ENCODE measurements around the gene MAN1B1. TPM values are rescaled to one million over a fixed set of nuclear protein-coding genes. Genes with fewer than 3 reads are reported as not detected.
A peak's percentile ranks its signal among the peaks of the same experiment; 100 is the strongest.
"Not testable (repeated sequence)": the region's sequence is repeated elsewhere in the genome, so short reads cannot be mapped to it uniquely, and the experiment has no call there.

Gene MAN1B1
- total RNA-seq, 1 donor from 2014 or later: 57.8 TPM

DNA sequence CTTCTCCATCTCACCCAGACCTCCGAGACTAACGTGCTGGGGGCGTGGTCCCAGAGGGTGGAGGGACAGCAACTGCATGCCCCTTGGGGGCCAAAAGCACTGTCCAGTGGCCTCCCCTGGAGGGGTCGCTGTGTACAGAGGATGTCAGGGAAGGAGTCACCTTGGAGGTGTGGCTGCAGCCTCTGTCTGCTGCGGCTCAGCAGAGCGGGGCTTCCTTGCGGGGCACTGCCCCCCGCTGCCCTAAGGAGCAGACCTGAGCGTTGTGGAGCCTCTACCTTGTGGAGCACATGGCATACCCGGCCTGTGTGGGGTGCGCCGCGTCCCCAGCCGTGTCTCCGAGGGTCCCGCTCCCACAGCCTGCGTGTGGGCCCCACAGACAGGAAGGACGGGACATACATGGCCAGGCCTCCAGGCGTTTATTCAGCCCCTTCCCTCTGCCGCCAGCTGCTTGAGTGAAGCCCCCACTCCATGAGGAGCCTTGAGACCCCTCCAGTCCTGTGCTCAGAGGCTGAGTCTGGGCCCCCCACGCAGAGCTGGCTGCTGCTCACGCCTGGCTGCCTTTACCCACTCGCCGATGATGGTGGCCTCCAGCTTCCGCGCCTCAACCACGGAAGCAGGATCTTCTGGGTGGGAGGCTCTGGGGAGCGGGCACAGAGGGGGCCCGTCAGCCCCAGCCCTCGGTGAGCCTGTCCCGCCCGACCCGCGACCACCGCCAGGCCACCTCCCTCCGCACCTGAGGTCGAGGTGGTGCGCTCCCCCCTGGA is 23.5 kb downstream of the MAN1B1 start:
- DNase-seq (ENCODE audit: low spot score): no peak

DNA sequence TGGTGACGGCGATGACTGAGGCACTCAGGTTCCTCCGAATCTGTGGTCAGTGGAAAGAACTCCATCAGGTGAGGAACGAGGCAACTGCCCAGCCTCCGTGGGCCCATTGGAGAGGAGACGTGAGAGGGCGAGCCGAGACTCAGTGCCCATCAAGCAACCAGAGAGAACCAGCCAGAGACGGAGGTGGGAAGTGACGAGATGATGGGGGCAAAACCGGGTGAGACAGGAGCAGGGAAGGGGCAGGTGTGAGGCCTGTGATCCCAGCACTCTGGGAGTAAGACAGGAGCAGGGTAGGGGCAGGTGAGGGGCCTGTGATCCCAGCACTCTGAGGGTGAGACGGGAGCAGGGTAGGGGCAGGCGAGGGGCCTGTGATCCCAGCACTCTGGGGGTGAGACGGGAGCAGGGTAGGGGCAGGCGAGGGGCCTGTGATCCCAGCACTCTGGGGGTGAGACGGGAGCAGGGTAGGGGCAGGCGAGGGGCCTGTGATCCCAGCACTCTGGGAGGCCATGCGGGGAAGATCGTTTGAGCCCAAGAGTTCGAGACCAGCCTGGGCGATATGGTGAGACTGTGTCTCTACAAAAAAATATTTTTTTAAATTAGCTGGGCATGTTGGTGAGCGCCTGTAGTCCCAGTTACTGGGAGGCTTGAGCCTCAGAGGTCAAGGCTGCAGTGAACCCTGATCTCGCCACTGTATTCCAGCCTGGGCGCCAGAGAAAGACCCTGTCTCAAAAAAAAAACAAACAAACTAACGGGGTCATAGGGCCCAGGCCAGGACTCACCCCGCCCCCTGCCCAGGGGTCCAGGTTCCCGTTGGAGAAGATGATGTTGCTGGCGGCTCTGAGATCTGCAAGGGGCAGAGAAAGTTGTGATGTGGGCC is 24.4 kb downstream of the MAN1B1 start:
- no peak for DNase-seq (ENCODE audit: low spot score)

DNA sequence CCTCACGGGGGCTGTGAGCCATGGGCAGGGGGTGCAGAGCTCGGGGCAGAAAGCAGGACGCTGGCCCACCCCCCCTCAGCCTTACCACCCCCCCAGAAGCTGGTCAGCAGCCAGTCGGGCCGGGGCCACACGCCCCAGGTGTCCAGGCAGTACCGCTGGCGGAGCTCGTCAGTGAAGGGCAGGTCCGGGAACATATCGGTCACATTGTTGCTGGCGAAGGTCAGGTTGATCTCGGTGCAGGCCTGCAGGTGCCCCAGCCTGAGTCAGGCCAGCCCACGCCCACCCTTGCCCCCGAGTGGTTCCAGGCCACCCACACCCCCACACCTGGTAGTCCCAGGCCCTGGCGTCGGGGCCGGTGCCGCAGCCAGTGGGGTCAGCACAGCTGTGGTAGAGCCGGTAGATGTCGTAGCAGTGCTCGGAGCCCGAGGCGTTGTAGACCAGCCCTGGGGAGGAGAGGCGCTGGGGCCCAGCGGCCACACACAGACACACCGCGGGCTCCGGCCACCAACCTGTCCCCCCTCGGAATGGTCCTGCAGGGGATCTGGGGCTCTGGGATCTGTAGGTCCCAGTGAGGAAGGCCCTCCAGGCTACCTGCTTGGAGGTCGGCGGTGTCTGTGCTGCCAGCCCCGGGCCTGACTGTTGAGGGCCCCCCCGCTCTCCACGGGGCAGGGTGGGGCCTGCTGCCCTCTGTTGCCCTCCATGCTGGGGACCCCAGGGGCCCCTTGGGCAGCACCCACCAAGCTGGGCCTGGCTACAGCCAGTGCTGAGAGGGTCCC is 25.2 kb downstream of the MAN1B1 start:
- no peak for DNase-seq (ENCODE audit: low spot score)

DNA sequence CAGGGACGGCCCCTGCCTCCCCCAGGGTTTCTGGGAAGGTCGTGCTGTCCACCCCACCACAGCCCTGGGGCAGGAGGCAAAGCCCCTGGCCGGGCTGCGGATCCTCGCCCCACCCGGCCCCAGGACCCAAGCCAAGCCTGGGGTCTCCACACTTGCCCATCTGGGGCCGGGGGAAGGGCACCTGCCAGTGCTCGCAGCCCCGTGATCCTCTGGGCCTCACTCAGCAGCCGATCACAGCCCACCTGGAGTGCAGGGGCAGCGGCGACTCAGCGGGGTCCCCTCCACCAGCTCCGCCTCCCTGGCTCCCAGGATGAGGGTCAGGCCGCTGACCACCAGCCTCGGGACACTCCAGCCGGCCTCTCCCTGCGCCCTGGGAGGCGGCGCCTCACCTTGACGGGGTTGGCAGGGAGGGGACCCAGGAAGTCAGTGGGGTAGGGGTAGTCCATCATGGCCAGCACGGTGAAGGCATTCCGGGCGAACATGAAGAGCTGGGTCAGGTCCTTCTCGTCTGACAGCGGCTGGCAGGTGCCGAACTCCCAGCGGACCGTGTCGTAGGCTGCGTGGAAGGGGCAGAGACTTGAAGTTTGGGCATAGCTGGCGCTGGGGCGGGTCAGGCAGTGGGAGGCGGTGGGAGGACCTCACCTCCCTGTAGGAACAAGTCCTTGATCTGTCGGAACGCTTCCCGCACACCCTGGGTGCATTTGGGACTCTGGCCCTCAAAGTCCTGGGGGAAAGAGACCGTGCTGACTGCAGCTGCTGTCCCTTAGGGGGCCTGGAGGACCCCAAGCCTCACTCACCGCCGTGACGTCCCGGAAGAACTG is 26.0 kb downstream of the MAN1B1 start:
- DNase-seq (ENCODE audit: low spot score): no peak

DNA sequence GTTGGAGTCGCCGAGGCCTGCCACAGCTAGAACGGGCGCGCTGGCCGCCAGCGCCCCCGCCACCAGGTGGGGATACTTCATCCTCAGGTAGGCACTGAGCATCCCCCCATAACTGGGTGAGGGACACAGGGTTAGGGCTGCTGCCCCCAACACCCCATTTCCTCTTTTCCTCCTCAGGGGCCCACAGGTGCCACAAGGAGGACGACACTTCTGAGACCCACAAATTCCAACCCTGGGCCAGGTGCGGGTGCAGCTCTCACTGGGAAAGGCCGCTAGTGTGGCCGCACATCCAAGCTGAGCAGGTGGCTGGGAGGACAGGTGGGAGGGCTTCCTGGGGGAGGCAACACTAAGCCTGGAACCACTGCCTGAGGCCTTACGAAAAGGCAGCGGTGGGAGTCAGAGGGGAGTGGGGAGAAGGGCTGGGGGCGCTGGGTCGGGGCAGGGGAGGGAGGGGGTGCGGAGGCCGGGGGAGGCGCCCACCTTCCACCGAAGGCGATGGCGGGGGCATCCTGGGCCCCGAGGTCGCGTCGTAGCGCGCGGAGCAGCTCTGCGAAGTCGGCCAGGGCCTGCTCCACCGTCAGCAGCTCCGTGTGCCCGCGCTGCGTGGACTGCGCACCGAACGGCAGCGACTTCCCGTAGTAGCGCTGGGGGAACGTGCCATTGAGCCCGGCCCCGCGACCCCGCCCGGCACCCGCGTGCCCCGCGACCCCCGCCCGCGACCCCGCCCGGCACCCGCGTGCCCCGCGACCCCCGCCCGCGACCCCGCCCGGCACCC is 26.8 kb downstream of the MAN1B1 start:
- no peak for DNase-seq (ENCODE audit: low spot score)

DNA sequence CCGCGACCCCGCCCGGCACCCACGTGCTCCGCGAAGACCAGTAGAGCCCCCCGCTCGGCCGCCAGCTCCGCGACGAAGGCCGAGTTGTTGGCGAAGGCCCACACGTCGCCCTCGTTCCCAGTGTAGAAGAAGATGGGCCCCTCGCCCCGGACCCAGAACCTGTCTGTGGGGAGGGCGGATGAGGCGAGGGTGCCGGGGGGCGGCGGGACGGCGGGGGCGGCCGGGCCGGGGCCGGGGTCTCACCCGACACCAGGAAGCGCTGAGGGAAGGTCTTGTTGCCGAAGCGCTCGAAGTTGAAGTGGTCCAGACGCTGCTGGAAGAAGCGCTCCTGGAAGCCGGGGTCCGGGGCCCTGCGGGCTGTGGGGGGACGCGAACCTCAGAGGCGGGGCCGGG is 27.4 kb downstream of the MAN1B1 start:
- no peak for DNase-seq (ENCODE audit: low spot score)

DNA sequence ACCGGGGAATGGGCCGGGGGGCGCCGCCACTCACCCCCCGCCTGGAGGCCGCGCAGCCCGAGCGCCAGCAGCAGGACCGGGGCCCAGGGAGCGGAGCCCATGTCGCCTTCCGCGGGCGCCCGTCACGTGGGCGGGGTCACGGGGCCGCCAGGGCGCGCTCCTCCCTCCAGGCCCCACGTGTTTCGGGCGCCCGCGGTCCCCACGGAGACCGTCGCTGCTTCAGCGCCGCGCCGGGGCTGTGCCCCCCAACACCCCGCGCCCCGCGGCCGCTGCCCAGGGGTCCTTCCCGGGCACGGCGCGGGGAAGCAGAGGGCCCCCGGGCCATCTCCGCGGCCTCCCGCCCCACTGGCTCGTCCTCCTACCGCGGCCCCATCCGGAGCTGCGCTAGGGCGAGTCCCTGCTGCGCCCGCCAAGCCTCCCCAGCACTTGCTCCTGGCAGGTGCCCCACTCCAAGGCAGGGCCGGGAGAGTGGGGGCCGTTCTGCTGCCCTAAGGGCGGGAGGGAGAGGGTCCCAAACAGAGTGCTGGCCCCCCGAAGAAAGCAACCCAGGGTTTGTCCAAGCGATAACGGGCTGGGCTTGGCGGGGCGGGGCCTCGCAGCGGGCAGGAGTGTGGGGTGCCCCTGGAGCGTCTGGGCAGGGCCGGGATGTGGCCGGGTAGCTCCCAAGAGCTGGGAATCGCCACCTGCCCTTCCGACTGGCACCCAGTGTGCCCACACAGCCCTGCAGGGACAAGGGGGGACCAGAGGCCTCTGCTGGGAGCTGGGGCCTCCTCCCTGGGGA is 28.0 kb downstream of the MAN1B1 start, which contains the start of gene DPP7:
Gene DPP7 (minus strand): TSS at position 121 of the 781 bp plus-strand sequence. CDS start 20 bp downstream, at position 101.
- DNase-seq (ENCODE audit: low spot score): peak; percentile 67

DNA sequence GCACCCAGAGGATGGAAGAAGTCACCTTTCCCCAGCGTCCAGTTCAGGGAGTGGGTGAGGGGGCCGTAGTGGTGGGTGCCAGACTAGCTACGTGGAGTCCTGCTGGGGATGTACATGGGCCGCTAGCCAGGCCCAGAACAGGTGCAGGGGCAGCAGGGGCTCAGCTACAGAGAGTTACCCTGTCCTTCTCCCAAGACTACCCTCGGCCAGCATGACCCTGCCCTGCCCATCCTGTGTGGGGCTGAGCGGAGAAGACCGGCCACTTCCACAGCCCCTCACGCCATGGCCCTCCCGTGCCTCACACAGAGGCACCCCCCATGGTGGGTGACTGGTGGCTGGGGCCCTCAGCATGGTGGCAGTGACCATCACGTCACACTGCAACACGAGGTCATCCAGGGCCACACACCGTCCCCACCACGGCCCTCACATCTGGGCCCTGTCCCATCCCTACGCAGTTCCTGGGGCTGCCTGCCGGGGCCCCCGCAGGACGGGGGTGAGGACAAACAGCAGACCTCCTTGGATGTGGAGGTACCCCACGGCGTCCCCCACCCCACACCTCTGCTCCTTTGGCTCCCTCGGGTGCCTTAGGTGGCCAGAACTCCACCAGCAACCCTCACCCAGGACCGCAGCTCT is 28.7 kb downstream of the MAN1B1 start:
- DNase-seq (ENCODE audit: low spot score): no peak

DNA sequence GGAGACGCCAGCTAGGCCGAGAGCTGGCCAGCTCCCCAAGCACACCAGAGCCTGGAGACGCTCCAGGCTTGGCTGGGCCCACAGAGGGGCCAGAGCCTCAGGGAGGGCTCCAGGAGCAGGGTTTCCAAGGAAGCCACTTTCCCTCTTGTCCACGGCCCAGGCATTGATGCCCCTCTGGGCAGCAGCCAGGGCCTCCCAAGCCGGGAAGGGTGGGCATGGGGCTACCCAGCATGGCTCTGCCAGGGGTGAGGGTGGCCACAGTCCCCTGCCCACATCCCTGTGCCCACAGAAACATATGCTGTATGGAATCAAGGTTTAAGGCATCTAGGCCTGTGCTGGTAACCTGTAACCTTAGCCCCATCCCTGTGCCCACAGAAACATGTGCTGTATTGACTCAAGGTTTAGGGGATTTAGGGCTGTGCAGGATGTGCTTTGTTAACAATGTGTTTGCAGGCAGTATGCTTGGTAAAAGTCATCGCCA is 29.3 kb downstream of the MAN1B1 start:
- DNase-seq (ENCODE audit: low spot score): no peak

DNA sequence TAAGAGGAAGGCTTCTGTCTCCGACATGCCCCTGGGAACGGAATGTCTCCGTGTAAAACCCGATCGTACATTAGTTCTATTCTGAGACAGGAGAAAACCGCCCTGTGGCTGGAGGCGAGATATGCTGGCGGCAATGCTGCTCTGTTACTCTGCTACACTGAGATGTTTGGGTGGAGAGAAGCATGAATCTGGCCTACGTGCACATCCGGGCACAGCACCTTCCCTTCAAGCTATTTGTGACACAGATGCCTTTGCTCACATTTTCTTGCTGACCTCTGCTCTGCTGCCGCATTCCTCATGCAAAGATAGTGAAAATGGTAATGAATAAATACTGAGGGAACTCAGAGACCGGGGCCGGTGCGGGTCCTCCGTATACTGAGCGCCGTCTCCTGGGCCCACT is 29.9 kb downstream of the MAN1B1 start:
- DNase-seq (ENCODE audit: low spot score): no peak

DNA sequence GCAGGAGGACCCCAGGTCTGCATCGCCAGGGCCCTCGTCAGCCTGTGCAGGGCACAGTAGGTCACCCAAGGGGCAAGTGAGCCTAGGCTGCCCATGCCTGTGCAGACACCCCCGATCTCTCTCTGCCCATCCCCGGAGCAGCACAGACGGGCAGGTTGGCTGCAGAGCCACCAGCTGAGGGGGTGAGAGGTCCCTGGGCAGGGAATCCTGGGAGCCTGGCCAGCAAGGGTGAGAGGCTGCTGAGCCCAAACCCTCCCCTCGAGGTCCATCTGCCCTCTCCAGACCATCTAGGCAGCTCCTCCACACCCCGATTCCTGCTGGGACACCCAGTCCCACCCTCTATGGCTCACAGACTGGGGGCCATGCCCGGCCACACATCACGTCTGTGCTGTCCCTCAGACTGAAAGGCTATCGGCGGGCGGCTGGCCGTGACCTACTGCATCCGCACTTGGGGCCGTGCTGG is 30.5 kb downstream of the MAN1B1 start:
- DNase-seq (ENCODE audit: low spot score): no peak

DNA sequence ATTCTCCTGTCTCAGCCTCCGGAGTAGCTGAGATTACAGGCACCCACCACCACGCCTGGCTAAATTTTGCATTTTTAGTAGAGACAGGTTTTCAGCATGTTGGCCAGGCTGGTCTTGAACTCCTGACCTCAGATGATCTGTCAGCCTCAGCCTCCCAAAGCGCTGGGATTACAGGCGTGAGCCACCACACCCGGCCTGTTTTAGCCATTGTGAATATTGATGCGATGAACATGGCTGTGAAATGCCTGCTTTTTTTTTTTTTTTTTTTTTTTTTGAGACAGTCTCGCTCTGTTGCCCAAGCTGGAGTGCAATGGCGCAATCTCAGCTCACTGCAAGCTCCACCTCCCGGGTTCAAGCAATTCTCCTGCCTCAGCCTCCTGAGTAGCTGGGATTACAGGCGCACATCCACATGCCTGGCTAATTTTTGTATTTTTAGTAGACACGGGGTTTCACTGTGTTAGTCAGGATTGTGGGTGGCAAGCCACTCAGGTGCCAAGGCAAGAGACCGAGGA is 31.4 kb downstream of the MAN1B1 start:
- not testable (repeated sequence) for DNase-seq (ENCODE audit: low spot score)

DNA sequence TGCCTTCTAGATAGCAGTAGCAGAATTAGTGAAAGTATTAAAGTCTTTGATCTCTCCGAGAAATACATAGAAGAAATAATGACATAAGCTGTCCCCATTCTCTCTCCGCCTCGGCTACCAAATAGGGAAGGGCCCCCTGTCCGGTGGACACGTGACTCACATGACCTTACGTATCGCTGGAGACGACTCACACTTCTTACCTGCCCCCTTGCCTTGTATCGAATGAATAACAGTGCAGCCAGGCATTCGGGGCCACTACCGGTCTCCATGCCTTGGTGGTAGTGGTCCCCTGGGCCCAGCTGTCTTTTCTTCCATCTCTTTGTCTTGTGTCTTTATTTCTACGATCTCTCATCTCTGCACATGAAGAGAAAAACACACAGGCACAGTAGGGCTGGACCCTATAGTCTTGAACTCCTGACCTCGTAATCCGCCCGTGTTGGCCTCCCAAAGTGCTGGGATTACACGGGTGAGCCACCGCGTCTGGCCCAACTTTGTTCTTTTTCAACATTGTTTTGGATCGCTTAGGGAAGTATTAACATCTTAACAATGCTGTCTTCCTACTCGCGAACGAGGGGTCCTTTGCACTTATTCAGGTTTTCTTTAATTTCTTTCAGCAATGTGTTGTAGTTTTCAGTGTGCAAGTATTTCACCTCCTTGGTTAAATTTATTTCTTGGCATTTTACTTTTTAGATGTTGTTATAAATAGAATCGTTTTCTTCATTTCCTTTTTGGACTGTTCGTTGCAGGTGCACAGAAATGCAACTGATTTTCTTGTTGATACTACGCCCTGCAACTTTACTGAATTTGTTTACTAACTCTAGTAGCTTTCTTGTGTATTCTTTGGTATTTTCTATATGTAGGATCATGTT is 35.4 kb downstream of the MAN1B1 start:
- not testable (repeated sequence) for DNase-seq (ENCODE audit: low spot score)

DNA sequence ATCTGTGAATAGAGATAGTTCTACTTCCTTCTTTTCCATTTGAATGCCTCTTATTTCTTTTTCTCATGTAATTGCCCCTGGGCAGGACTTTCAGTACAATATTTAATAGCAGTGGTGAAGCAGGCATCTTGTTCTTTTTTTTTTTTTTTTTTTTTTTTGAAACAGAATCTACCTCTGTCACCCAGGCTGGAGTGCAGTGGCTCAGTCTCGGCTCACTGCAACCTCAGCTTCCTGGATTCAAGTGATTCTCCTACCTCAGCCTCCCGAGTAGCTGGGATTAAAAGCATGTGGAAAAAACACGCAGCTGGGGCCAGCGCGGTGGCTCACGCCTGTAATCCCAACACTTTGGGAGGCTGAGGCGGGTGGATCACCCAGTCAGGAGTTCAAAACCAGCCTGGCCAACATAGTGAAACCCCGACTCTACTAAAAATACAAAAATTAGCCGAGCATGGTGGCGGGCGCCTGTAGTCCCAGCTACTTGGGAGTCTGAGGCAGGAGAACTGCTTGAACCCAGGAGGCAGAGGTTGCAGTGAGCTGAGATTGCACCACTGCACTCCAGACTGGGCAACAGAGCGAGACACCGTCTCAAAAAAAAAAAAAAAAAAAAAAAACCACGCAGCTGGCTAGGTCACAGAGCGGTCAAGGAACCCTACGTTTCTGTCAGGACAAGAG is 36.1 kb downstream of the MAN1B1 start:
- not testable (repeated sequence) for DNase-seq (ENCODE audit: low spot score)

DNA sequence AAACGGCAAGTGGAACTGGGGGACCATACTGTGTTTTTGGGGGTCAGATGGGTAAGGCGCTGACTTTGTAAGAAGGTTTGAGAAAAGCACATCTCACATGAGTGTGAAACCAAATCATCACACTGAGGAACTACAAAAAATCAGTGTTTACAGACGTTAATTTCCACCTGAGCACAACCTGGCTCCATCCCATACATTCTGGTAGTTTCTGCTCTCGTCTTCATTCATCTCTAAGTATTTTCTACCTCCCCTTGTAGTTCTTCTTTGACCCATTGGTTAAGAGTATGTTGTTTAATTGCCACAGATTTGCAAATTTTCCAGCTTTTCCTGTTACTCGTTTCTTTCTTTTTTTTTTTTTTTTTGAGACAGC is 36.7 kb downstream of the MAN1B1 start:
- no peak for DNase-seq (ENCODE audit: low spot score)

DNA sequence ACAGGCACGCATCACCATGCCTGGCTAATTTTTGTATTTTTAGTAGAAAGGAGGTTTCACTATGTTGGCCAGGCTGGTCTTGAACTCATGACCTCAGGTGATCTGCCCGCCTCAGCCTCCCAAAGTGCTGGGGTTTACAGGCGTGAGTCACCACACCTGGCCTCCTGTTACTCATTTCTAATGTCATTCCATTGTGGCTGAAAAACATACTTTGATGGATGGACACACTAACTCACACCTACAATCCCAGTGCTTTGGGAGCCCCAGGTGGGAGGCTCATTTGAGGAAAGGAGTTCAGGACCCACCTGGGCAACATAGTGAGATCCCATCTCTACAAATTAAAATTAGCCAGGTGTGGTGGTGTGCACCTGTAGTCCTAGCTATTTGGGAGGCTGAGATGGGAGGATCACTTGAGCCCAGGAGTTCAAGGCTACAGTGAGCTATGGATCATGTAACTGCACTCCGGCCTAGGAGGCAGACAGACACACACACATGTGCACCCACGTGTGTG is 37.2 kb downstream of the MAN1B1 start:
- DNase-seq (ENCODE audit: low spot score): not testable (repeated sequence)

DNA sequence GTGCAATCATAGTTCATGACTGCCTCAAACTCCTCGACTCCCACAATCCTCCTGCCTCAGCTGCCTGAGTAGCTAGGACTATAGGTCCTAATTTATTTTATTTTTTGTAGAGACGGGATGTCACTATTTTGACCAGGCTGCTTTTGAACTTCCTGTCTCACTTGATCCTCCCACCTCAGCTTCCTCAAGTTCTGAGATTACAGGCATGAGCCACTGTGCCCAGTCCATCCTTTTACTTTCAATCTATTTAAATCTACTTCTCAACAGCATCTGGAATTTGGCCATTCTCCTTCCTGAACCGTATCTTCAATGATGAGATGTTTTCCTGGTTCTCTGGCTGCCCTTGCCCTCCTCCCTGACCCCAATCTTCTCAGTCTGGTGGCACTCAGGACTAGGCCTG is 40.0 kb downstream of the MAN1B1 start:
- DNase-seq (ENCODE audit: low spot score): no peak
